Neuronal stem cell (in vitro differentiated cells): ENCODE data around the gene AQP2.

Experiments
- DNase-seq: peaks from one replicate; pipeline ENCODE4 v3.0.0-alpha.2; 2013; ENCODE audit warnings: low spot score
- H2AFZ ChIP-seq: one replicate; pipeline ENCODE4 v1.6.1; 2013; ENCODE audit warnings: mild to moderate bottlenecking, low read length, inconsistent platforms
- H2AK5ac ChIP-seq: 2 replicates; pipeline ENCODE4 v1.6.1; 2013; ENCODE audit warnings: low read depth, mild to moderate bottlenecking, inconsistent platforms, low read length, moderate library complexity, mixed read lengths
- H2BK120ac ChIP-seq: 2 replicates; pipeline ENCODE4 v1.6.1; 2013; ENCODE audit warnings: low read depth, mild to moderate bottlenecking, inconsistent platforms, low read length, moderate library complexity, mixed read lengths
- H2BK12ac ChIP-seq: one replicate; pipeline ENCODE4 v1.6.1; 2013; ENCODE audit warnings: low read length, inconsistent platforms
- H2BK15ac ChIP-seq: 2 replicates; pipeline ENCODE4 v1.6.1; 2013; ENCODE audit warnings: mild to moderate bottlenecking, low read length, inconsistent platforms, mixed read lengths
- H2BK5ac ChIP-seq: one replicate; pipeline ENCODE4 v1.6.1; 2013; ENCODE audit warnings: inconsistent platforms, mild to moderate bottlenecking, low read length, moderate library complexity
- H3K14ac ChIP-seq: one replicate; pipeline ENCODE4 v1.6.1; 2013; ENCODE audit warnings: low read length, inconsistent platforms
- H3K18ac ChIP-seq: 2 replicates; pipeline ENCODE4 v1.6.1; 2013; ENCODE audit warnings: low read length, inconsistent platforms
- H3K23ac ChIP-seq: 2 replicates; pipeline ENCODE4 v1.6.1; 2013; ENCODE audit warnings: low read depth, mild to moderate bottlenecking, mixed read lengths, low read length, inconsistent platforms; ENCODE audit not compliant: poor library complexity
- H3K27ac ChIP-seq: replicated peaks from 3 replicates; pipeline ENCODE4 v1.5.1; 2013; ENCODE audit warnings: low read length, inconsistent platforms
- H3K27me3 ChIP-seq, 3 experiments: 2 replicates each; pipeline ENCODE4 v1.6.1; 2013; ENCODE audit warnings: low read length in 3 of 3, mild to moderate bottlenecking in 2 of 3, inconsistent platforms in 1 of 3, low read depth in 1 of 3, mixed read lengths in 1 of 3, moderate library complexity in 1 of 3; ENCODE audit not compliant: control insufficient read depth in 3 of 3, insufficient read depth in 3 of 3
- H3K36me3 ChIP-seq, 2 donors: replicated peaks in 1 of 2; 2 replicates each; pipeline ENCODE4 v1.6.1; 2013; ENCODE audit warnings: low read length in 2 of 2; ENCODE audit not compliant: control insufficient read depth in 2 of 2, insufficient read depth in 2 of 2
- H3K4ac ChIP-seq: 2 replicates; pipeline ENCODE4 v1.6.1; 2013; ENCODE audit warnings: inconsistent platforms, mild to moderate bottlenecking, low read length, moderate library complexity
- H3K4me1 ChIP-seq, 2 donors: 1 replicate in 1 of 2; 2 replicates in 1 of 2; pipeline ENCODE4 v1.6.1; 2013; ENCODE audit warnings: low read length in 2 of 2, low read depth in 1 of 2; ENCODE audit not compliant: control insufficient read depth in 2 of 2, insufficient read depth in 1 of 2
- H3K4me2 ChIP-seq: one replicate; pipeline ENCODE4 v1.6.1; 2013; ENCODE audit warnings: mild to moderate bottlenecking, low read length, inconsistent platforms; ENCODE audit not compliant: insufficient read depth, poor library complexity, severe bottlenecking
- H3K4me3 ChIP-seq, 2 donors: 2 replicates each; pipeline ENCODE4 v1.5.1; 2013; ENCODE audit warnings: low read length in 2 of 2, mild to moderate bottlenecking in 2 of 2, inconsistent platforms in 1 of 2, moderate library complexity in 1 of 2
- H3K79me1 ChIP-seq: one replicate; pipeline ENCODE4 v1.6.1; 2013; ENCODE audit warnings: low read depth, mild to moderate bottlenecking, inconsistent platforms, low read length, moderate library complexity
- H3K9ac ChIP-seq: one replicate; pipeline ENCODE4 v1.6.1; 2013; ENCODE audit warnings: mild to moderate bottlenecking, low read depth, low read length, inconsistent platforms; ENCODE audit not compliant: poor library complexity
- H3K9me3 ChIP-seq, 2 donors: replicated peaks in 1 of 2; 2 replicates each; pipeline versions ENCODE3 to v1.6.1; 2013; ENCODE audit warnings: low read length in 2 of 2, mild to moderate bottlenecking in 2 of 2, inconsistent platforms in 1 of 2, low read depth in 1 of 2, mixed read lengths in 1 of 2, moderate library complexity in 1 of 2; ENCODE audit not compliant: control insufficient read depth in 2 of 2, insufficient read depth in 1 of 2
- H4K8ac ChIP-seq: one replicate; pipeline ENCODE4 v1.6.1; 2013; ENCODE audit warnings: low read depth, mild to moderate bottlenecking, inconsistent platforms, low read length, moderate library complexity
- H4K91ac ChIP-seq: one replicate; pipeline ENCODE4 v1.6.1; 2013; ENCODE audit warnings: low read length, low read depth, mild to moderate bottlenecking, inconsistent platforms; ENCODE audit not compliant: poor library complexity
- WGBS, 2 donors: extraction: QIAGEN DNeasy Blood & Tissue Kit; methylation state at CpG; one replicate each; pipeline ENCODE4 v1.1.7; 2013; ENCODE audit warnings: missing lambda C conversion rate in 2 of 2, mixed read lengths in 1 of 2; ENCODE audit not compliant: insufficient read length in 2 of 2, insufficient replicate concordance in 1 of 2; ENCODE audit errors: extremely low coverage in 2 of 2; 5-methylcytosine and 5-hydroxymethylcytosine counted together

Gene AQP2

DNA sequence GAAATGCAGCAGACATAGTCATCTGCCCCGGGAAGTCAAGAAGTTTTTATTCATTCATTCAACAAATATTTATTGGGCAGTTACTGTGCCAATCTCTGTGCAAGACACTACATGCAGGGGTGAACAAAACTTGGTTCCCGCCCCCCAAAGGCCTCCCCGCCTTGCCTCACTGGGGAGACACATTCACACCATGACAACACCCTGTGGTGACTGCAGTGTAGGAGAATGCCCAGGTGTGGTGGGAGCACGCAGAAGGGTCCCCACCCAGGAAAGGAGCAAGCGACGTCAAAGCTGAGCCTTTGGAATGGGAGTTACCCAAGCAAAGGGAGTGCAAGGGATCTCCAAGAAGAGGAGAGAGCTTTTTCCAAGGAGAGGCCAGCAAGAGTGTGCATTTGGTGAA is 20.6 kb downstream of the AQP2 start:
- no peak for DNase-seq
- Histone ChIP-seq H3K14ac (no peak overlapping the region), H3K4ac (no peak overlapping the region), H3K18ac (no peak overlapping the region), H3K4me2 (no peak overlapping the region), H3K36me3 (no peaks in the 10 kb centered on the region), H3K9me3 (no peaks in the 10 kb centered on the region), H2AFZ (no peak overlapping the region), H3K23ac (no peak overlapping the region), H3K27ac (no peak overlapping the region), H4K91ac (no peak overlapping the region), H3K9ac (no peak overlapping the region), H3K4me1 (peaks cover 8 to 10% of the 10 kb centered on the region in 2 donors), H2AK5ac (no peak overlapping the region), H2BK120ac (no peak overlapping the region), H2BK5ac (no peak overlapping the region), H4K8ac (no peak overlapping the region), H3K79me1 (peaks cover 3% of the 10 kb centered on the region), H2BK12ac (no peak overlapping the region), H3K4me3 (no peak overlapping the region), H2BK15ac (no peak overlapping the region), H3K27me3 (peaks cover 0 to 30% (median 12%) of the 10 kb centered on the region in 3 experiments)
- WGBS, 2 donors, result no CpG with 5 or more reads among the region's 6 CpGs

GRCh38 chr12:49972129-49972528 is 21.6 kb downstream of the AQP2 start:
- no peak overlapping the region for H2AK5ac ChIP-seq
- peaks cover 3% of the 10 kb centered on the region for H3K79me1 ChIP-seq
- no peak overlapping the region for H3K27ac ChIP-seq
- no peak overlapping the region for H3K4me2 ChIP-seq
- H2BK5ac ChIP-seq, result no peak overlapping the region
- peaks cover 3 to 7% of the 10 kb centered on the region in 2 donors for H3K4me1 ChIP-seq
- no peak for DNase-seq
- no peak overlapping the region for H2BK12ac ChIP-seq
- no peak overlapping the region for H4K8ac ChIP-seq
- H3K4me3 ChIP-seq, result no peak overlapping the region
- no peaks in the 10 kb centered on the region for H3K36me3 ChIP-seq
- no peak overlapping the region for H2AFZ ChIP-seq
- no peak overlapping the region for H3K4ac ChIP-seq
- H3K18ac ChIP-seq, result peak overlapping the region; percentile 8
- no peak overlapping the region for H2BK15ac ChIP-seq
- no peak overlapping the region for H4K91ac ChIP-seq
- peak overlapping the region; percentile 90 for H3K23ac ChIP-seq
- peaks cover 0 to 30% (median 12%) of the 10 kb centered on the region in 3 experiments for H3K27me3 ChIP-seq
- H3K14ac ChIP-seq, result no peak overlapping the region
- H3K9me3 ChIP-seq, result no peaks in the 10 kb centered on the region
- H2BK120ac ChIP-seq, result no peak overlapping the region
- WGBS, 2 donors, result no CpG with 5 or more reads among the region's 9 CpGs
- peak overlapping the region; percentile 34 for H3K9ac ChIP-seq

DNA sequence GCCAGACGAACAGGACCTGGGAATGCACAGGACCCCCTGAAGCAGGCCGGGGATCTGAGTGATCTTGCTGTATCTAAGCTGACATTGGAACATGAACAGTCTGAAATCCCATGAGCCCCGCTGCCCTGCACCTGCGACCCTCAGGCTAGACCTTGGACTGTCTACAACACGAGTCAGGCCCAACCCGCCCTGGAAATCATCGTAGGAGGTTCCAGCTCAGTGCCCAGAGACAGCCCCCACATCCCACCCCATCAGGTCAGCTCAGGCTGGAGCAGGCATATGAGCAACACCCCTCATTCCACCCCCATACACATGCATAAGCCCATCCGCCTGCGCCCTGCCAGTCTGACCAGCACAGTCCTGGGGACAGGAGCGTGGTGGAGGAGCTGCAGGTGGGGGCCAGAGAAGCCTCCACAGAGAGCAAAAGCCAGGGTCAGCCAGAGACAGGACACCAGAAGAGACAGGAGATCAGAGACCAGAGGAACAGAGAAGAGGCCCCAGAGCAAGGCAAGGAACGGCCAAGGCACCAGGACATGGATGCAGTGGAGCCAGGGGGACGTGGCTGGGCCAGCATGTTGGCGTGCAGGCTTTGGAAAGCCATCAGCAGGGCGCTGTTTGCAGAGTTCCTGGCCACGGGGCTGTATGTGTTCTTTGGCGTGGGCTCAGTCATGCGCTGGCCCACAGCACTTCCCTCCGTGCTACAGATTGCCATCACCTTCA is 22.3 kb downstream of the AQP2 start, which contains the start of gene AQP6:
Gene AQP6, plus strand, starts transcription at position 307 of the 720 bp plus-strand sequence. Its CDS starts 227 bp downstream, at position 534.
- Histone ChIP-seq H3K79me1 (peaks cover 3% of the 10 kb centered on the region), H3K4ac (no peak within 1 kb of the TSS), H3K4me2 (no peak within 1 kb of the TSS), H2BK120ac (no peak within 1 kb of the TSS), H4K91ac (no peak within 1 kb of the TSS), H2AK5ac (peak within 1 kb of the TSS; percentile 76), H3K27ac (no peak within 1 kb of the TSS), H3K18ac (peak within 1 kb of the TSS; percentile 77), H3K36me3 (no peaks in the 10 kb centered on the region), H4K8ac (no peak within 1 kb of the TSS), H3K9me3 (no peaks in the 10 kb centered on the region), H3K9ac (peak within 1 kb of the TSS; percentile 34), H2BK5ac (no peak within 1 kb of the TSS), H3K4me3 (no peak within 1 kb of the TSS), H3K23ac (peak within 1 kb of the TSS; percentile 90), H2AFZ (no peak within 1 kb of the TSS), H2BK12ac (peak within 1 kb of the TSS; percentile 89), H2BK15ac (peak within 1 kb of the TSS; percentile 63), H3K27me3 (peaks cover 0 to 27% (median 7%) of the 10 kb centered on the region in 3 experiments), H3K14ac (no peak within 1 kb of the TSS), H3K4me1 (peaks cover 0 to 3% of the 10 kb centered on the region in 2 donors)
- no peak for DNase-seq
- WGBS, 2 donors, result no CpG with 5 or more reads among the region's 18 CpGs

GRCh38 chr12:49973361-49973830 is 22.9 kb downstream of the AQP2 start:
- H3K18ac ChIP-seq, result peak overlapping the region; percentile 60
- no peak overlapping the region for H2AFZ ChIP-seq
- no peak overlapping the region for H3K27ac ChIP-seq
- no peak for DNase-seq
- no CpG with 5 or more reads among the region's 19 CpGs for WGBS, 2 donors
- no peak overlapping the region for H4K91ac ChIP-seq
- H3K9ac ChIP-seq, result no peak overlapping the region
- H3K4me3 ChIP-seq, result no peak overlapping the region
- H3K36me3 ChIP-seq, result no peaks in the 10 kb centered on the region
- peak overlapping the region; percentile 59 for H3K23ac ChIP-seq
- H3K27me3 ChIP-seq, result peaks cover 0 to 21% (median 1%) of the 10 kb centered on the region in 3 experiments
- no peak overlapping the region for H4K8ac ChIP-seq
- H2BK5ac ChIP-seq, result no peak overlapping the region
- no peak overlapping the region for H2BK120ac ChIP-seq
- no peak overlapping the region for H3K4me2 ChIP-seq
- no peak overlapping the region for H3K4ac ChIP-seq
- no peak overlapping the region for H3K14ac ChIP-seq
- H3K79me1 ChIP-seq, result peaks cover 3% of the 10 kb centered on the region
- peak overlapping the region; percentile 49 for H2AK5ac ChIP-seq
- H3K9me3 ChIP-seq, result no peaks in the 10 kb centered on the region
- peak overlapping the region; percentile 63 for H2BK15ac ChIP-seq
- H2BK12ac ChIP-seq, result peak overlapping the region; percentile 89
- H3K4me1 ChIP-seq, result no peaks in the 10 kb centered on the region
